ENCODE results near the gene RNASE4.
"Not testable (repeated sequence)": the region's sequence is repeated elsewhere in the genome, so short reads cannot be mapped to it uniquely, and the experiment has no call there.

RNASE4 gene

GRCh38 chr14:20699931-20700330 lies 15.6 kb downstream of the RNASE4 start:
- DNase-seq = no peak

GRCh38 chr14:20700965-20701364 lies 16.6 kb downstream of the RNASE4 start:
- not testable (repeated sequence) for DNase-seq

GRCh38 chr14:20706657-20707355 lies 22.4 kb downstream of the RNASE4 start:
- no peak for DNase-seq

DNA sequence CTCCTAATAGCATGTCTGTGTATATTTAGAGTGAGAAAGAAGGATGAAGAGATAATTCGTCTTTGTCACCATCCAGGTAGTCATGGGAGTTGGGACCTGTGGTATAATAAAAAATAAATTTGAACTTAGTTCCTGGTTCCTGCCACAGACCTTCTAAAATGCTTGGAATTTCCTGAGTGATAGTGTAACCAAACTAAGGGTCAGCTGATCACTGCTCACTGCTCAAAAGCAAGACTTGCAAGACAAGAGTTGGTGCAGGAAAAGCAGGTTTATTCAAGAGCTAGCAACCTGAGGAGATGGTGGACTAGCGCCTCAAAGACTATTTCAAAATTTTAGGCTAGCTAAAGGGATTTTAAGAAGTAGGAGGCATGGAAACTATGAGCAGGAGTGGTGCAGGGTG lies 23.3 kb downstream of the RNASE4 start:
- DNase-seq = no peak

- no peak for DNase-seq
Observed at GRCh38 chr14:20711261-20711660, 26.9 kb downstream of the RNASE4 start.

GRCh38 chr14:20711685-20712084 lies 27.3 kb downstream of the RNASE4 start:
- DNase-seq = no peak

DNA sequence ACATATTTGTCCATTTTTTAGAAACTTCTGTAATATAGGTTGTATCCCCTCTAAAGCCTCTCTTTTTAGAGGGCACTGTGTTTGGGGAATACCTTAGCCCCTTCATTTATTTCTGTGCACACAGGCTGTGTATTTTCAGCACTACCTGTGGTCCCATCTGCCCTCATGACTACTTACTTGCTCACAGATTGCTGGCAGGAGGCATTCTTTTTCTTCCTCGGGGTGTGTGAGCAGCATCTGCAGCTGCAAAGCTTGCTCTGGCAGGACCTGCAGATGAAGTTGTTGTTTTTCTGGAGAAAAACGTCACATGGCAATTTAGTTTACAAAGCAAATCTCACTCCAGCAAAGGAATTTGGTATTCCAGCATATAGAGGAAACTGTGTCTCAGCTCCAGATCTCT lies 28.5 kb downstream of the RNASE4 start:
- DNase-seq = no peak

- DNase-seq = no peak
Observed at GRCh38 chr14:20714593-20715250, 30.4 kb downstream of the RNASE4 start.

- no peak for DNase-seq
Observed at GRCh38 chr14:20719777-20720176, 35.4 kb downstream of the RNASE4 start.

DNA sequence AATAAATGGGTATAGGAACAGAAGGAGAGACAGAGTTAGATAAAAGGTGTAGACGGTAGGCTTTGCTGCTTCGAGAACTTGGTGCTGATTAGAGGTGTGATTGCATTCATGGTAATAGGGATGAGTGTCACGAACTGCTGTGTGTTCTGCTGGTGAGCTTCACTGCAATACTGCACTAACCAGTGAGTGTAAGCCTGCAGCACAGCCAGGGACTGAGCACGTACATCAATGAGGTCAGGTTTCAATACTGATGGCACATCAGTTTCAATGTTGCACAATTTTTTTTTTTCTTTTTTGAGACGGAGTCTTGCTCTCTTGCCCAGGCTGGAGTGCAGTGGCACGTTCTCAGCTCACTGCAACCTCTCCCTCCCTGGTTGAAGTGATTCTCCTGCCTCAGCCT lies 36.4 kb downstream of the RNASE4 start:
- DNase-seq = no peak

GRCh38 chr14:20722016-20722415 lies 37.7 kb downstream of the RNASE4 start:
- no peak for DNase-seq

GRCh38 chr14:20723488-20723887 lies 39.1 kb downstream of the RNASE4 start:
- DNase-seq = no peak

- not testable (repeated sequence) for DNase-seq
Observed at GRCh38 chr14:20726121-20726520, 41.8 kb downstream of the RNASE4 start.

GRCh38 chr14:20726531-20726930 lies 42.2 kb downstream of the RNASE4 start:
- DNase-seq = no peak

- DNase-seq = no peak
Observed at GRCh38 chr14:20730891-20731290, 46.5 kb downstream of the RNASE4 start.

- DNase-seq = no peak
Observed at GRCh38 chr14:20732477-20732876, 48.1 kb downstream of the RNASE4 start.

GRCh38 chr14:20732979-20733635 lies 48.7 kb downstream of the RNASE4 start:
- DNase-seq = no peak

GRCh38 chr14:20733684-20734429 lies 49.5 kb downstream of the RNASE4 start:
- no peak for DNase-seq

DNA sequence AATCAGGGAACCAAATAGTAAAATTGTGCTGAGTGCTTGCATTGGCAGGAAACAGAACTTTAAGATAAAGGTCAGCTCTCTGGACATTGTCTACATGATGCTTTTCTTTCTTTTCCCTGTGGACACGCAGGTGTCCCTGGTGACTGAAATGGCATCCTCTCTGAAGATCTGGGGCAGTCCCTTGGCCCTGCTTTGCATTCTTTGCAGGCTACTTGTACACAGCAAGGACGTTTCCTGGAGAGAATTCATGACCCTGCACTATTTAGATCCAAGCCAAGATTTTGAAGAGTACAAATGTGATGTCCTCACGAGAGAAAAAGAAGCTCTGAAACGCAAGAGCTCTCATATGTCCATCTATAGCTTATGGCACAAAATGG lies 50.1 kb downstream of the RNASE4 start:
- DNase-seq = no peak

GRCh38 chr14:20738292-20738691 lies 53.9 kb downstream of the RNASE4 start:
- not testable (repeated sequence) for DNase-seq

DNA sequence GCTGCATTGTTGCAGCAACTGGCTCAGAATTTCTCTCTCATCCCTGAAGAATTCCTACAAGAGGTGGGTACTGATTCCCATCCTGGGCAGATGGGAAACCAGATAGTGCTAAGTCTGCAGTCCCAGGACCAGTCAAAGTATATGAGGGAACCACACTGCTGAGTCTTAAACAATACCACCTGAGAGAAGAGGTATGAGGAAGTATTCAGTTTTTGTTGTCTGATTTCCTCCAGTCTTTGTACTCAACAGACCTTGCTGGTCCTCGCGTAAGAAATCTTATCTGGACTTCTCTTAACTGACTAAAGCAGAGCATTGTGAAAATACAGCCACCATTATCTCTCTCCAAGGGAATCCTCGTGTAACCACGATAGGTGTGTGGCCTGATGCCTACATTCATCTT lies 57.8 kb downstream of the RNASE4 start:
- no peak for DNase-seq

DNA sequence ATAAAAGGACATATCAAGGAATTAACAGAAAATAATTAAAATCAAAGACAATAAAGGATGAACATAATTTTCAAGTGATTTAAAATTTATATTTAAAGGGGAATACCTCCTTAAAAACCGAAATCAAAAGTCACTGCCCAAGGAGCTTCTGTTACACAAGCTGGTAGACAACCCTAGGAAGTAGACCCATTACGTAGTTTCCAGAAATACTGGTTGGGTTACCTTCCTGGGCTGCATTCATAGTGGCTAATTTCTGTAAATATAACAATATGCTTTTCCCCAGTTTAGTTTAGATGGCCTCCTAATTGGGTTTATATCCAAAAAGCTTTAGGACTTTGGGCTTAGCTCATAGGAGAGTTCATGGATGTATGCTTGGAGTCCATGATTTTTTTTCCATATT lies 59.2 kb downstream of the RNASE4 start:
- no peak for DNase-seq

DNA sequence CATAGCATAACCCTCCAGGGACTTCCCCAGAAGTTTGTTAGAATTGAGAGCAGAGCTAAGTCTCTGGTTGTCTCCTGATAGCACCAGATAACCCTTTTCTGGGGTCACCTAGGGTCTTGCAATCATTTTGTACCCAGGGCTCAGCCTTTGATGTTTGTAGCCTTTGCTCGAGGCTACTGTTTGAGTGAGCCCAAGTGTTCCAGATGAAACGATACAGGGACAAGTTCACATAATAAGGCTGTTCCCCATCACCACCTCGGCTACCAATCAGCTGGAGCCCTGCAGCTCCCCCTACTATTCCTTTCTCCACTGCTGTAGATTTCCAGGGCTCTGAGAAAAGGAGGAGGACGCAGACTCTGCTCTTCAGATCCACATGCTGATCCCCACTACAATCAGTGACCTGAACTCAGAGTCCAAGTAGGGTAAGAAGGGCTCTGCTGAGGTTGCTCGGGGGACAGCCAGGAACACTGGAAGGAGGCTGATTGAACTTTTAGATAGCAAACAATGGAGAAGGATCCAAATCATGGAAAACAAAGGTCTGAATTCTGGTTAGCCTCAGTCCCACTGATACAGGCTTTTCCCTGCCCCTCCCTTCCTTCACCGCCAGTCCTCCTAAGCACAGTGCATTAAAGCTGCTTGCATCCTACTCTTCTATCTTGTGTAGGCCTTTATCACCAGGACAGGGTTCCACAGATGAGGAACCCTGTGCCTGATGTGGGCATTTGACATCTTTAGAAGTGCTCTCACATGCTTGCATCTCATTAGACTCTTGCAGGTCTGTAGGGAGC lies 61.4 kb downstream of the RNASE4 start, which contains the start of gene EDDM3A:
EDDM3A (plus strand) TSS at position 317 of the 788 bp plus-strand sequence. CDS start 1,694 bp downstream, outside the sequence.
- DNase-seq = no peak

Measured in T-helper 9 cell (primary cell).